Transverse colon (tissue), 3 donors: ENCODE data around the gene LRP5.

Experiments used
- POLR2A ChIP-seq: fragments of 450-650 bp; IDR thresholded peaks from one replicate; pipeline ENCODE4 v1.6.1; 2016; ENCODE audit warnings: antibody characterized with exemption, mild to moderate bottlenecking, moderate library complexity
- TF ChIP-seq, protein P1 (sequence below), 5 experiments: fragments of 200-600 bp in 3 of 5; fragments of 450-650 bp in 2 of 5; sonication (generic) in 3 of 5; IDR thresholded peaks; 1 replicate in 2 of 5; 2 replicates in 3 of 5; pipeline ENCODE4 v1.5.1; 2016 to 2017; ENCODE audit warnings: antibody characterized with exemption in 5 of 5, inconsistent platforms in 3 of 5, mild to moderate bottlenecking in 2 of 5, moderate library complexity in 1 of 5

DNA sequence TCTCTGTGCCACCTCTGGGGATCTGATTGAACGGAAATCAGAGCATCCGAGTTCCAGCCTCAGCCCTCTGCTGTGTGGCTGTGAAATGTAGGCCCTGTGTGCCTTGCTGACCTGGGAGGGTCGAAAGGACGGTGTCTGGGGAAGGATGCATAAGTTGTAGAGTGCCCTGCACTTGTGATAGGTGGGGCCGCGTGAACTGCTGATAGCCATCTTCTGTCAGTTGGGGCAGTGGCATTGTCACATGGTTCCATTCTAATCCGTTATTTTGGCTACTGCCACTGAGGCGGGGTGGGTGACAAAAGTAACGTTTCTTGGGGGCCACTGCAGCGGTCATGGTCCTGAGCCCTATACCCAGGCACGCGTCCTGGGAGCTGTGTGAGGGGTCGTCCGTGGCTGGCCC lies 63.4 kb downstream of the LRP5 start:
- TF ChIP-seq, protein P1, sequence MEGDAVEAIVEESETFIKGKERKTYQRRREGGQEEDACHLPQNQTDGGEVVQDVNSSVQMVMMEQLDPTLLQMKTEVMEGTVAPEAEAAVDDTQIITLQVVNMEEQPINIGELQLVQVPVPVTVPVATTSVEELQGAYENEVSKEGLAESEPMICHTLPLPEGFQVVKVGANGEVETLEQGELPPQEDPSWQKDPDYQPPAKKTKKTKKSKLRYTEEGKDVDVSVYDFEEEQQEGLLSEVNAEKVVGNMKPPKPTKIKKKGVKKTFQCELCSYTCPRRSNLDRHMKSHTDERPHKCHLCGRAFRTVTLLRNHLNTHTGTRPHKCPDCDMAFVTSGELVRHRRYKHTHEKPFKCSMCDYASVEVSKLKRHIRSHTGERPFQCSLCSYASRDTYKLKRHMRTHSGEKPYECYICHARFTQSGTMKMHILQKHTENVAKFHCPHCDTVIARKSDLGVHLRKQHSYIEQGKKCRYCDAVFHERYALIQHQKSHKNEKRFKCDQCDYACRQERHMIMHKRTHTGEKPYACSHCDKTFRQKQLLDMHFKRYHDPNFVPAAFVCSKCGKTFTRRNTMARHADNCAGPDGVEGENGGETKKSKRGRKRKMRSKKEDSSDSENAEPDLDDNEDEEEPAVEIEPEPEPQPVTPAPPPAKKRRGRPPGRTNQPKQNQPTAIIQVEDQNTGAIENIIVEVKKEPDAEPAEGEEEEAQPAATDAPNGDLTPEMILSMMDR (IDR thresholded peaks at IDR 0.05): no peak
- no peak for TF ChIP-seq POLR2A
